GM13976 (cell line): ENCODE measurements around the gene VSIG10L2.

Source experiments
- DNase-seq: peaks from one replicate; pipeline ENCODE4 v3.0.0; 2012; ENCODE audit warnings: low spot score
- in situ Hi-C: fragments of 300-500 bp; cut with MboI; formaldehyde crosslinking; loops from one replicate; pipeline ENCODE4 v1.12.0; 2022; ENCODE audit warnings: low sequenced_read_pairs, mixed read lengths, inconsistent platforms; ENCODE audit not compliant: unreplicated experiment
- TF ChIP-seq, protein P1 (sequence below): IDR thresholded peaks from 2 replicates; pipeline ENCODE4 v1.5.1; 2012; ENCODE audit warnings: borderline replicate concordance, mild to moderate bottlenecking; ENCODE audit not compliant: insufficient read depth; ENCODE audit errors: extremely low read depth, missing control alignments, control extremely low read depth

The VSIG10L2 gene

GRCh38 chr11:125954123-125954944 is 8.5 kb downstream of the VSIG10L2 start:
- TF ChIP-seq, protein P1, sequence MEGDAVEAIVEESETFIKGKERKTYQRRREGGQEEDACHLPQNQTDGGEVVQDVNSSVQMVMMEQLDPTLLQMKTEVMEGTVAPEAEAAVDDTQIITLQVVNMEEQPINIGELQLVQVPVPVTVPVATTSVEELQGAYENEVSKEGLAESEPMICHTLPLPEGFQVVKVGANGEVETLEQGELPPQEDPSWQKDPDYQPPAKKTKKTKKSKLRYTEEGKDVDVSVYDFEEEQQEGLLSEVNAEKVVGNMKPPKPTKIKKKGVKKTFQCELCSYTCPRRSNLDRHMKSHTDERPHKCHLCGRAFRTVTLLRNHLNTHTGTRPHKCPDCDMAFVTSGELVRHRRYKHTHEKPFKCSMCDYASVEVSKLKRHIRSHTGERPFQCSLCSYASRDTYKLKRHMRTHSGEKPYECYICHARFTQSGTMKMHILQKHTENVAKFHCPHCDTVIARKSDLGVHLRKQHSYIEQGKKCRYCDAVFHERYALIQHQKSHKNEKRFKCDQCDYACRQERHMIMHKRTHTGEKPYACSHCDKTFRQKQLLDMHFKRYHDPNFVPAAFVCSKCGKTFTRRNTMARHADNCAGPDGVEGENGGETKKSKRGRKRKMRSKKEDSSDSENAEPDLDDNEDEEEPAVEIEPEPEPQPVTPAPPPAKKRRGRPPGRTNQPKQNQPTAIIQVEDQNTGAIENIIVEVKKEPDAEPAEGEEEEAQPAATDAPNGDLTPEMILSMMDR = no peak
- DNase-seq = no peak
- in situ Hi-C loops = no loop called here

- in situ Hi-C loops = no loop called here
- no peak for DNase-seq
- TF ChIP-seq, protein P1 = no peak
These were observed 9.2 kb downstream of the VSIG10L2 start for GRCh38 chr11:125954945-125955640.

DNA sequence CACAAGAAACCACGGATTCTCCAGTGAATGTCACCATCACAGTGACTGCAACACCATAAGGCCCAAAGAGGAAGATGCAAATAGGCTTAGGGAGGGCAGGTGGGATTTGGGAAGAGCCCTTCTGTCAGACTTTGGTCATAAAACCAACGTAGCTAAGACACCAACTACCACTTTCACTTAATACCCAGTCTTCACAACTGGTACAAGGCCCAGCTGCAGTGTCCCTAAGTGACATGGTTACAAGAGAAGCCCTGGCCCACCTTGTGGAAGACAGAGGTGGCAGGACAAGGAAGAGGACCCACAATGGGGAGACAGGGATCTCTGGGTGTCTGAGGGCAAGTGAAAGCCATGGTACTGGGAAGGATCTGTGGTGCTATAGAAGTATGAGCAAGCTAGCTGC is 10.0 kb downstream of the VSIG10L2 start:
- in situ Hi-C loops = no loop called here
- no peak for DNase-seq
- TF ChIP-seq, protein P1 = no peak

DNA sequence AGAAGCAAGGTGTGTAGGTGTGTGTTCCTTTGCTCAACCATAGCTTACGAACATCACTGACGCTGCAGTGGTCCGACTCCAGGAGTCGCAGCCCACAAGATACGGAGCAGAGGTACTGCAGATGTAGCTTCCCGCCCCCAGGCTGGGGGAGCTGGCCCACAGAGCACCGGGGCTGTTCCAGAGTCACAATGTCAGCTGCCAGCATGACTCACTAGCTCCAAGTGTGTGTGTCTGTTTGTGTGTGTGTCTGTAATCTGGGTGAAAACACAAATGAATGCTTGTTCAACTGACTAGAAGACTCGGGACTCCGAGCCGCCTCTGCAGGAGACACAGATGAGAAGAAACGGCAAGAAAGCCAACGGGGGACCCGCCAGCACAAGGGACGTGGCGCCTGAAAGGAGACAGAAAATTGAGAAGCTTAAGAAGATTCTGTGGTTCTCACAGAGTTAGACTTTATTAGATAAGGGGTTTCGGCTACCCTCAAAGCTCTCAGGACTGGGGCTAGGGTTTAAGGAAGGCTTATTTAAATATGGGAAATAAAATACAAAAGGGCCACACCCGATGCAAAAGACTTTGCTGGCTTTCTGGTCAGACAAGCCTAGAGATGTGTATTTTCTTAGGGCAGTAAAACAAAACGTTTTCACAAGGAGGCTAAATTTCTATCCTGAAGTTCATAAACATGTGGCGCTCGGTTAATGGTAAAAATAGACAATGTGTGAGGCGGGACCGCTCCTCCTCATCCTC is 10.7 kb downstream of the VSIG10L2 start:
- in situ Hi-C loops = no loop called here
- TF ChIP-seq, protein P1 = no peak
- DNase-seq = no peak

GRCh38 chr11:125957618-125958332 is 11.9 kb downstream of the VSIG10L2 start:
- TF ChIP-seq, protein P1 = no peak
- DNase-seq = no peak
- in situ Hi-C loops = no loop called here
